ENCODE measurements around the gene POU6F2. TPM values are rescaled to one million over a fixed set of nuclear protein-coding genes. Genes with fewer than 3 reads are reported as not detected.

The POU6F2 gene
- total RNA-seq, 1 donor from 2014 or later: 0.44 TPM

DNA sequence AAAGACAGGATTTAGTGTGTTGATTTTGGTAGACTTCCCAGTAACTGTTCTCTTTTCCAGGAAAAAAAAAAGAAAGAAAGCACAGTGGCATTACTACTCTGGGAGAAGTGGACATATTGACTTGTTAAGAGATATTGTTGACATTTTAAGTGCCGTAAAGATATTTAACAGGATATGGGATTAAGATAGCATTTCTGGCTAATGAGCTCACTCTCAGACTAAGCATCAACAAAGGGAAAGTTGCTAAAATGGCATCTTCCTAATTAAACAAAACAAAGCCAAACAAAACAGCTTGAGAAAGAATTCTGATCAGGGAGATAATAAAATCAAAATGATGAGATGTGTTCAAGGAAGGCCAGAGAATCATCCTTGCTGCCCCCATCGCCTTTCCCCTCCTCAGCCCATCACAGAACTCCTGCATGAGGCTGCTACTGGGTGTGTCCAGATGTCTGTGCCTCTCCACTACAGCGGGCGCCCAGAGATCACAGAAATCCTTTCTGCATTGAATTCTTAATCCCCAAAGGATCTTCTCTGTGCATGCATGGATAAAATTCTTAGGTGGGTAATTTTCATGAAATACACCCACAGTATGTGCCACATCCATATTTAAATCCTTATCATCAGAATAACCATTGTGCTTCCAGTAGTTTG is 270.5 kb downstream of the POU6F2 start:
- DNase-seq: no peak
- intact Hi-C loops (cut with micrococcal nuclease): no loop called here
- no peaks in the 10 kb centered on the region for H3K36me3 ChIP-seq
- H3K27me3 ChIP-seq (ENCODE audit: low read depth): peaks cover 19% of the 10 kb centered on the region
- no peak overlapping the region for H3K27ac ChIP-seq (replicated peaks)
- H3K4me1 ChIP-seq: no peaks in the 10 kb centered on the region
- H3K4me3 ChIP-seq: no peak overlapping the region
- TF ChIP-seq CTCF (IDR thresholded peaks at IDR 0.05; ENCODE audit: borderline replicate concordance): no peak
- H3K9me3 ChIP-seq (replicated peaks): no peaks in the 10 kb centered on the region

DNA sequence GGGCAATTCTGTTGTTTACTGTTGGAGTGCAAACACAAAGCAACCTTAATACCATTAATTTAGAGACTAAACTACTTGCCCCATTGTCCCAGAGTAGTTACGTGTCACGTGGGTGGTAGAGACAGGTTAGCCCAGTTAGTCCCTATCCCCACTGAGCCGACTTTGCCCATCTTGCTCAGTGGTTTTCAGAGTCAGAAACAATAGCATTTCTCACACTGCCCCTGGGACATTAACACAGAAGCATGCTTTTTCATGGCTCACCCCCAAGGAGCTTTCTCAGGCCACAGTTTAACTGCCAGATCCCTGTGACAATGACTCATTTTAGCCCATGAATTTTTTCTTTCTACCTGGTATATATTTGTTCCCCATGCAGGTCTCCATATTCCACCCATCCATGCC is 271.0 kb downstream of the POU6F2 start:
- no peak overlapping the region for H3K27ac ChIP-seq (replicated peaks)
- intact Hi-C loops (cut with micrococcal nuclease): no loop called here

DNA sequence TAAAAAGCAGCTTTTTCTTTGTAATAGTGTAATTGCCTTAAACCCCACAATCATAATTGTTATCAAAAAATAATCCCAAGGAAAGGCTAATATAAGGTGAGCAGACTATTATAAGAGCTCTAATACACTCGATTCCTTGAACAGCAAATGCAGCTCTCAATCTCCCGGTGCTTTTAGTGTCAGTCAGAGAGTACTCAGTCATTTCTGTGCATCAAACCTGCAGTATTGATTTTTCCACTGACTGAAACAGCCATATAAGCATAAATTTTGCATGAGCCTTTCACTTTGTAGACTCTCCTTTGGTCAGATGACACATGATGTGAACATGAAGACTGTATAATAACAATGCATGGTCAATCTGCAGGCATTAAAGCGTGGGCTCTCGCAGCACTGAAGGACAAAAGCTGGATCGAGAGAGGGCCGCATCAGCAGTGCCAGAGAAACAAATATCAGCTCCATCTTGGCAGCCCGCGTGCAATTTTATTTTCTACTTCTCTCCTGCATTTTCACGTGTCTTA is 272.0 kb downstream of the POU6F2 start:
- no peak for TF ChIP-seq CTCF (IDR thresholded peaks at IDR 0.05; ENCODE audit: borderline replicate concordance)
- Histone ChIP-seq H3K27ac (replicated peaks) (no peak overlapping the region), H3K9me3 (replicated peaks) (no peaks in the 10 kb centered on the region), H3K4me1 (no peaks in the 10 kb centered on the region), H3K36me3 (no peaks in the 10 kb centered on the region), H3K4me3 (no peak overlapping the region), H3K27me3 (ENCODE audit: low read depth) (peaks cover 22% of the 10 kb centered on the region)
- no peak for DNase-seq
- intact Hi-C loops (cut with micrococcal nuclease): no loop called here

More for the DNA sequence above, 271.0 kb downstream of the POU6F2 start:
- no peak for TF ChIP-seq CTCF (IDR thresholded peaks at IDR 0.05; ENCODE audit: borderline replicate concordance)
- Histone ChIP-seq H3K27me3 (ENCODE audit: low read depth) (peaks cover 24% of the 10 kb centered on the region), H3K36me3 (no peaks in the 10 kb centered on the region), H3K9me3 (replicated peaks) (no peaks in the 10 kb centered on the region), H3K4me3 (no peak overlapping the region), H3K4me1 (no peaks in the 10 kb centered on the region)
- no peak for DNase-seq

GRCh38 chr7:39252916-39253315 is 275.2 kb downstream of the POU6F2 start:
- no peaks in the 10 kb centered on the region for H3K36me3 ChIP-seq
- H3K27ac ChIP-seq (replicated peaks): no peak overlapping the region
- DNase-seq: no peak
- peaks cover 22% of the 10 kb centered on the region for H3K27me3 ChIP-seq (ENCODE audit: low read depth)
- H3K4me1 ChIP-seq: no peaks in the 10 kb centered on the region
- H3K9me3 ChIP-seq (replicated peaks): no peaks in the 10 kb centered on the region
- intact Hi-C loops (cut with micrococcal nuclease): no loop called here
- TF ChIP-seq CTCF (IDR thresholded peaks at IDR 0.05; ENCODE audit: borderline replicate concordance): no peak
- no peak overlapping the region for H3K4me3 ChIP-seq

DNA sequence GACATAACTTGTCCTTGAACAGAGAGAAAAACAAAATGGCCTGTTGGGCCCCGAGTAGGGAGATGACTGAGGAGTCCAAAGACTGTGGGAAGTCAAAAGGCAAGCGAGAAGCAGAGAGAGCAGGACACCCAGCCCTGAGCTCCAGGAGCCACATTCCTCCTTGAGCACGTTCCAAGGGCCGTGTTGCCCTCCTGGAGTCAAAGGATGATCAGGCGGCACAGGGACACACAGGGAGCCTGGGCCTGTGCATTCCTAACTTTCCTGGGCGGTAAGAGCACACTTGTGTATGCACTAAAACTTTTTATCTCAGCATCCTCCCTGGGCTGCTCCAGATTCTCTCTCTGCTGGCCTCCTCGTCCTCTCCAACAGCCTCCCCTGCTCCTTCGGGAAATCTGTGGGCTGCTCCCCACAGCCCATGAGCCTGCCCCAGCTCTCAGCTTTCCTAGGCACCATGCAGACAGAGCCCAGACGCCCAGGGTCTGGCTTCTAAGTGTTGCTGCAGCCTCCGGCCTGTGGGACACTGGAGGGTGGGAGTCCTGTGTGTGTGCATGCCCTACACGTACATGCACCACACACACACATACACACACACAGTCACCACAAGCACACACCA is 281.8 kb downstream of the POU6F2 start:
- Histone ChIP-seq H3K27ac (replicated peaks) (no peak overlapping the region), H3K27me3 (ENCODE audit: low read depth) (no peaks in the 10 kb centered on the region), H3K4me1 (no peaks in the 10 kb centered on the region), H3K9me3 (replicated peaks) (no peaks in the 10 kb centered on the region), H3K4me3 (no peak overlapping the region), H3K36me3 (no peaks in the 10 kb centered on the region)
- no peak for DNase-seq
- intact Hi-C loops (cut with micrococcal nuclease): no loop called here
- no peak for TF ChIP-seq CTCF (IDR thresholded peaks at IDR 0.05; ENCODE audit: borderline replicate concordance)
